ENCODE results near the gene RBMY1A1. TPM values are rescaled to one million over a fixed set of nuclear protein-coding genes. Genes with fewer than 3 reads are reported as not detected.

The RBMY1A1 gene
- not detected for total RNA-seq

DNA sequence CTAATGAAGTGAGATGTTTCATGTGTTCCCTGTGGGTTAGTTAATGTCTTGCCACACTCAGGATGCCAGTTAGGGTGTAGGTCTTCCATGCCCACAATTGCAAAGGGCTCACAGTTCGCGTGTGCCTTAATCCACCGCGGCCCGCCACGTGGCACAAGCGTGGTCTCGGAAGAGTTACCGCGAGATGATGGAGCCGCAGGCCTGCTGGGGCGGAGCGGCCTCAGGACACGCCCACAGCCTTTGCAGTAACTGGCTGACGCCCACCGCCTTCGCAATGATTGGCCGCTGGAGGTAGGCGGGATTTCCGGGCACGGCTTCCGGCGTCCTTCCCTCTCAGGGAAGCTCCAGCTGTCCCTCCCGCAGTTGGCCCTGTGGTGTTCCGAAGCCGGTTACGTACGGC lies at the start of gene RBMY1A1:
TSS of gene RBMY1A1 (plus strand) at position 301 of the 400 bp plus-strand sequence. CDS start 2,013 bp downstream, outside the sequence.

GRCh38 chrY:21511038-21511437 lies 23.6 kb upstream of the RBMY1A1 start, which contains the start of gene RBMY1B:
Gene RBMY1B (plus strand): TSS chrY:21511338. CDS start chrY:21513351, 2,013 bp downstream.

Other genes starting within 250 kb of the RBMY1A1 start
- gene RBMY1B, start 23.5 kb upstream of the RBMY1A1 start, total RNA-seq, result not detected